Caco-2 (cell line): ENCODE measurements around the gene IFITM2. TPM values are rescaled to one million over a fixed set of nuclear protein-coding genes. Genes with fewer than 3 reads are reported as not detected.
"Not testable (repeated sequence)": the region's sequence is repeated elsewhere in the genome, so short reads cannot be mapped to it uniquely, and the experiment has no call there.

ENCODE experiments used
- BruUV-seq: library from RNA; stranded (reverse); fragments of 400-500 nt; replicated peaks from 2 replicates; lab custom pipeline; 2021; lab: Mats Ljungman, UMichigan
- CTCF ChIA-PET: fragments of 300-600 bp; sonication (Branson Sonifier 250); formaldehyde crosslinking; loops from one replicate; lab custom pipeline; 2022; ENCODE audit warnings: antibody characterized with exemption; lab: Charles Lee
- POLR2A ChIA-PET: fragments of 300-600 bp; sonication (Branson Sonifier 250); formaldehyde crosslinking; loops from one replicate; lab custom pipeline; 2022; ENCODE audit warnings: antibody characterized with exemption; lab: Charles Lee
- DNase-seq, 2 experiments: peaks; one replicate each; pipeline versions ENCODE4 v3.0.0 to v3.0.0-alpha.2; 2020 to 2022
- H3K27me3 ChIP-seq: replicated peaks from 2 replicates; pipeline ENCODE4 v1.6.0; 2011; ENCODE audit warnings: low read length; ENCODE audit not compliant: control insufficient read depth, insufficient read depth
- H3K36me3 ChIP-seq: 2 replicates; pipeline ENCODE4 v1.5.1; 2011; ENCODE audit warnings: low read length; ENCODE audit not compliant: control insufficient read depth, insufficient read depth
- H3K4me1 ChIP-seq: fragments of 250-450 bp; sonication (Bioruptor Pico); 2 replicates; pipeline ENCODE4 v1.5.1; 2020; ENCODE audit warnings: mild to moderate bottlenecking
- H3K4me3 ChIP-seq: 2 replicates; pipeline ENCODE4 v1.5.1; 2011; ENCODE audit warnings: low read depth, mild to moderate bottlenecking, control low read depth, low read length
- H3K9me3 ChIP-seq: fragments of 250-450 bp; sonication (Bioruptor Pico); 2 replicates; pipeline ENCODE4 v1.5.1; 2020; ENCODE audit warnings: mild to moderate bottlenecking, moderate library complexity
- H3K27ac Mint-ChIP-seq: one replicate; pipeline ENCODE4 v1.8.0; 2022; ENCODE audit warnings: mixed read lengths; ENCODE audit not compliant: unreplicated experiment
- H3K27me3 Mint-ChIP-seq: one replicate; pipeline ENCODE4 v1.8.0; 2022; ENCODE audit warnings: mixed read lengths; ENCODE audit not compliant: insufficient read depth, unreplicated experiment
- H3K36me3 Mint-ChIP-seq: one replicate; pipeline ENCODE4 v1.8.0; 2022; ENCODE audit warnings: mild to moderate bottlenecking, mixed read lengths; ENCODE audit not compliant: insufficient read depth, unreplicated experiment
- H3K4me1 Mint-ChIP-seq: one replicate; pipeline ENCODE4 v1.8.0; 2022; ENCODE audit warnings: low read depth, mixed read lengths; ENCODE audit not compliant: unreplicated experiment
- H3K4me3 Mint-ChIP-seq: one replicate; pipeline ENCODE4 v1.8.0; 2022; ENCODE audit warnings: mild to moderate bottlenecking, moderate library complexity, mixed read lengths; ENCODE audit not compliant: unreplicated experiment
- H3K9me3 Mint-ChIP-seq: one replicate; pipeline ENCODE4 v1.8.0; 2022; ENCODE audit warnings: mixed read lengths; ENCODE audit not compliant: unreplicated experiment
- intact Hi-C: fragments of 100-400 bp; cut with micrococcal nuclease; formaldehyde crosslinking; loops from one replicate; pipeline ENCODE4 v1.10.0; 2022; ENCODE audit not compliant: unreplicated experiment
- total RNA-seq: library from RNA; stranded (reverse); gene quantifications from 2 replicates; pipeline ENCODE4 v1.2.3, GENCODE V29; 2022
- TF ChIP-seq, protein P1 (sequence below), 2 experiments: fragments of 200-600 bp in 1 of 2; IDR thresholded peaks; 1 replicate in 1 of 2; 2 replicates in 1 of 2; pipeline versions ENCODE4 v1.5.1 to v1.8.0; 2011 to 2022; ENCODE audit warnings: antibody characterized with exemption in 1 of 2, control low read depth in 1 of 2, inconsistent platforms in 1 of 2, low read depth in 1 of 2, low read length in 1 of 2, mild to moderate bottlenecking in 1 of 2, moderate library complexity in 1 of 2; ENCODE audit not compliant: insufficient read depth in 1 of 2, severe bottlenecking in 1 of 2, unreplicated experiment in 1 of 2

IFITM2 gene
- total RNA-seq, 1 experiment from 2014 or later: 7.3 TPM

DNA sequence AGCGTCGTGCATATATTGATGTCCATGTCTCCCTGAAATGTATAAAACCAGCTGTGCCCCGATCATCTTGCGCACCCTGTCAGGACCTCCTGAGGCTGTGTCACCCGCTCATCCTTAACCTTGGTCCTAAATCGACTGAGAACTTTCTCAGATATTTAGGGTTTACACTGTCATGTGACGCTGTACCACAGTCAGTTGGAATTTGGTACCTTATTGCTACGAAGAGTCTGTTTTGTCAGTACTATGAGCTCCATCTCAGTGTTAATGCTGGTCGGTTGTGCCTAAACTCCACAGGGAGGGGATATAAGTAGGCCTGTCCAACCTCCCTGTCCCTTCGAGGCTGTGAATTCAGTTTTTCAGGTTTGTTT, 1.8 kb upstream of the IFITM2 start:
- H3K4me1 Mint-ChIP-seq: peaks cover 24% of the 10 kb centered on the region
- TF ChIP-seq, protein P1, sequence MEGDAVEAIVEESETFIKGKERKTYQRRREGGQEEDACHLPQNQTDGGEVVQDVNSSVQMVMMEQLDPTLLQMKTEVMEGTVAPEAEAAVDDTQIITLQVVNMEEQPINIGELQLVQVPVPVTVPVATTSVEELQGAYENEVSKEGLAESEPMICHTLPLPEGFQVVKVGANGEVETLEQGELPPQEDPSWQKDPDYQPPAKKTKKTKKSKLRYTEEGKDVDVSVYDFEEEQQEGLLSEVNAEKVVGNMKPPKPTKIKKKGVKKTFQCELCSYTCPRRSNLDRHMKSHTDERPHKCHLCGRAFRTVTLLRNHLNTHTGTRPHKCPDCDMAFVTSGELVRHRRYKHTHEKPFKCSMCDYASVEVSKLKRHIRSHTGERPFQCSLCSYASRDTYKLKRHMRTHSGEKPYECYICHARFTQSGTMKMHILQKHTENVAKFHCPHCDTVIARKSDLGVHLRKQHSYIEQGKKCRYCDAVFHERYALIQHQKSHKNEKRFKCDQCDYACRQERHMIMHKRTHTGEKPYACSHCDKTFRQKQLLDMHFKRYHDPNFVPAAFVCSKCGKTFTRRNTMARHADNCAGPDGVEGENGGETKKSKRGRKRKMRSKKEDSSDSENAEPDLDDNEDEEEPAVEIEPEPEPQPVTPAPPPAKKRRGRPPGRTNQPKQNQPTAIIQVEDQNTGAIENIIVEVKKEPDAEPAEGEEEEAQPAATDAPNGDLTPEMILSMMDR (IDR thresholded peaks at IDR 0.05; ENCODE audit: insufficient read depth in 1 of 2, low read depth in 1 of 2, low read length in 1 of 2, severe bottlenecking in 1 of 2, unreplicated experiment in 1 of 2): no peak
- H3K9me3 ChIP-seq: no peaks in the 10 kb centered on the region
- no peak overlapping the region for H3K27ac Mint-ChIP-seq
- no peak overlapping the region for H3K4me3 ChIP-seq
- ChIA-PET POLR2A (interaction anchor here (1.6 kb wide), 1 partner anchor 50 kb away, joined by 4 read pairs; no protein-coding TSS in a partner anchor), CTCF (interaction anchor here (1.5 to 3.0 kb wide), 5 partner anchors 10 to 144 kb away, joined by 7 to 16 read pairs (median 12); partner anchors contain the start of gene PTDSS2)
- no peaks in the 10 kb centered on the region for H3K9me3 Mint-ChIP-seq
- no peak for DNase-seq
- no peaks in the 10 kb centered on the region for H3K36me3 Mint-ChIP-seq
- BruUV-seq: no TSS peak
- H3K4me3 Mint-ChIP-seq: peak overlapping the region; percentile 4
- no peaks in the 10 kb centered on the region for H3K27me3 ChIP-seq
- H3K36me3 ChIP-seq: no peaks in the 10 kb centered on the region
- intact Hi-C loops: loop anchor here (1.0 to 5.0 kb wide), 2 partner anchors 51 to 142 kb away; no protein-coding TSS in a partner anchor
- H3K4me1 ChIP-seq: peaks cover 37% of the 10 kb centered on the region
- no peaks in the 10 kb centered on the region for H3K27me3 Mint-ChIP-seq

DNA sequence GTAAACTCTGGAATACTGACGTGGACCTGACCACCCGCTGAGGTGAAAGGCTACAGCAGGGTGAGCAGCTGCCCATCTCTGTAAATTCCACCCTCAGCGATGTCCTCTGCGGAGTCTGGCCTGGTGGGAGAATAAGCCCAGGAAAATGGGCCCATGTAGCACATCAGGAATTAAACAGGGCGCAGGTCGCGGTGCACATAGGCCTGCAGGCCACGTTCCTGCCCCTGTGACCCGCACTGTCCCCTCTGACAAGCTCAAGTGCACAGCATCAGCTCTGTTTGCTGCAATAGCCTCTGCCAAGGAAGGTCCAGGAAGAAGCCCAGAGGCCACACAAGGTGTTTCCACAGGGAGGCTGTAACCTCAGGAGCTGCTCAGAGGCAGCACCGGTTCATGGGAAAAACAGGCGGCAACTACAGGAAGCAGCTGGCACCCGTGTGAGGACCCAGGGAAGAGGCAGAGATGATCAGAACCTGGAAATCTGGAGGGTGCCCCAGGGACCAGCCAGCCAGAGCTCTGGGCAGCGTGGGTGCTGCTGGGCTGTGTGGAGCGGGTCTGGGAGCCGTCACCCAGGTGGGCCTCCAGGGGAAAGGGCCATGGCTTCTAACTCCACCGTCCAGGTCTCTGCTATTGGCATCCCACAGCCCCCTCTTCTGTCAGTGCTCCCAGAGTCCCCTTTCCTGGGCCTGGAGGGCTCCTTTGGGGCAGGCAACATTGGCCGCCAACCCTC, 808 bp upstream of the IFITM2 start:
- H3K4me1 ChIP-seq: peaks cover 32% of the 10 kb centered on the region
- no peak overlapping the region for H3K4me3 Mint-ChIP-seq
- no peaks in the 10 kb centered on the region for H3K9me3 Mint-ChIP-seq
- TF ChIP-seq, protein P1 (IDR thresholded peaks at IDR 0.05; ENCODE audit: insufficient read depth in 1 of 2, low read depth in 1 of 2, low read length in 1 of 2, severe bottlenecking in 1 of 2, unreplicated experiment in 1 of 2): no peak
- no TSS peak for BruUV-seq
- DNase-seq: no peak
- ChIA-PET CTCF (interaction anchor here (0.5 to 3.0 kb wide), 4 partner anchors 9 to 143 kb away, joined by 3 to 16 read pairs (median 12); partner anchors contain the start of gene PTDSS2), POLR2A (interaction anchor here (1.3 kb wide), 1 partner anchor 49 kb away, joined by 4 read pairs; no protein-coding TSS in a partner anchor)
- no peaks in the 10 kb centered on the region for H3K36me3 ChIP-seq
- intact Hi-C loops: loop anchor here (5.0 kb wide), 1 partner anchor 50 kb away; no protein-coding TSS in a partner anchor
- no peak overlapping the region for H3K27ac Mint-ChIP-seq
- H3K9me3 ChIP-seq: no peaks in the 10 kb centered on the region
- H3K4me3 ChIP-seq: no peak overlapping the region
- no peaks in the 10 kb centered on the region for H3K36me3 Mint-ChIP-seq
- H3K27me3 Mint-ChIP-seq: no peaks in the 10 kb centered on the region
- H3K27me3 ChIP-seq: no peaks in the 10 kb centered on the region
- peaks cover 16% of the 10 kb centered on the region for H3K4me1 Mint-ChIP-seq

DNA sequence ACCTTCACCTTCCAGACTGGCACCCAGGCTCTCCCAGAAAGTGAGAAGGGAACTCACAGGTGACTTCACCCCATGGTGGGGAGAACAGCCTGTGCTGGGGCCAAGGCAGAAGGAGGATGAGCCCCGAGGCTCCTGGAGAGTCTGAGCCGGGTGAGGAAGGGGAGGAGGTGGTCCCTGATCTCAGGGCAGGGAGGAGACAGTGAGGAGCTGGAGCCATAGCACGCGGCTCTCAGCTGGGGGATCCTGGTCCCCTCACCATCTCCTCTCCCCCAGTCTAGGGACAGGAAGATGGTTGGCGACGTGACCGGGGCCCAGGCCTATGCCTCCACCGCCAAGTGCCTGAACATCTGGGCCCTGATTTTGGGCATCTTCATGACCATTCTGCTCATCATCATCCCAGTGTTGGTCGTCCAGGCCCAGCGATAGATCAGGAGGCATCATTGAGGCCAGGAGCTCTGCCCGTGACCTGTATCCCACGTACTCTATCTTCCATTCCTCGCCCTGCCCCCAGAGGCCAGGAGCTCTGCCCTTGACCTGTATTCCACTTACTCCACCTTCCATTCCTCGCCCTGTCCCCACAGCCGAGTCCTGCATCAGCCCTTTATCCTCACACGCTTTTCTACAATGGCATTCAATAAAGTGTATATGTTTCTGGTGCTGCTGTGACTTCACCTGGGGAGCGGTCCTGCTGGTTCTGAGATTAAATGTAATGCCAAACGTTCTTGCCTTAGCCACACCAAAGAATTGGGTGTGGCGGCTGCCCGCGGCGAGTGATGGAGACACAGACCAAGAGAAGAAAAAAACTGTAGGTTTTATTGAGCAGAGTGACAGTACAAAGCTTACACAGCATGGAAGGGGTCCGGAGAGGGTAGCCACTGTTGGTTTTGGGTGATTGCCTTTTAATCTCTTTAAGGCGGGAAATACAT, 1.4 kb downstream of the IFITM2 start:
- DNase-seq, H3K36me3 ChIP-seq, H3K27me3 ChIP-seq, H3K27me3 Mint-ChIP-seq, H3K9me3 ChIP-seq, H3K36me3 Mint-ChIP-seq, H3K9me3 Mint-ChIP-seq, BruUV-seq, POLR2A ChIA-PET, H3K4me3 ChIP-seq: not testable (repeated sequence)
- Mint-ChIP-seq H3K4me3 (peak overlapping the region; percentile 58), H3K27ac (peak overlapping the region; percentile 40), H3K4me1 (peaks cover 25% of the 10 kb centered on the region)
- peaks cover 39% of the 10 kb centered on the region for H3K4me1 ChIP-seq
- CTCF ChIA-PET: interaction anchor here (0.6 to 1.5 kb wide), 3 partner anchors 28 to 82 kb away, joined by 3 read pairs; no protein-coding TSS in a partner anchor
- intact Hi-C loops: loop anchor here (5.0 kb wide), 1 partner anchor 48 kb away; no protein-coding TSS in a partner anchor

DNA sequence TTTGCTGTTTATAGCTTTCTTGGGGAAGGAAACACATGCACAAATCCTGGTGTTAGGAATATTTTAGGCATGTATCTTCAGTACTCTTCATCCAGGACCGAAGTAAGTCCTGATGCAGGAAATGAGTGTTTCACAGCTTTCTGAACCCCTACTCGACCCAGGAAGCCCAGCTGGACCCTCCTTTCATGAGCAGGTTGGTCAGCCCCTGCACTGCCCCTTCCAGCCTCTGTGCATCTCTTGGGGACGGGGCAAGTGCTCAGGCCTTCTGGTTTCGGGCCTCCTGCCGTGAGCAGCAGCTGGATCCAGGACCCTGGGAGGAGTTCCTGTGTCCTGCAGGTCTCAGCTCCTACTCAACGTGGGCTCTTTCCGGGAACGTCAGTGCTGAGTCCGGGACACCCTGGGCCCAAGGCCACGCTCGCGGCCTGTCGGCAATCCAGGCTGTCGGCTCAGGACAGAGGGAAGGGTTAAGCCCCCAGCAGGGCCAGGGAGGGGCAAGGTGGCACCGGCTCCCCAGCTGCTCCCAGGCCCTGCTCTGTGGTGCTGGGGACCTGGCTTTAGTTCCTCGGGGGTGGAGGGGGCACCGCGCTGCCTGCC, 2.5 kb downstream of the IFITM2 start:
- intact Hi-C loops: loop anchor here (5.0 kb wide), 1 partner anchor 47 kb away; no protein-coding TSS in a partner anchor
- POLR2A ChIA-PET, H3K36me3 ChIP-seq, H3K4me3 ChIP-seq, H3K27me3 Mint-ChIP-seq, H3K9me3 Mint-ChIP-seq, H3K9me3 ChIP-seq, DNase-seq, BruUV-seq, H3K36me3 Mint-ChIP-seq, H3K27me3 ChIP-seq: not testable (repeated sequence)
- CTCF ChIA-PET: interaction anchor here (0.6 to 1.5 kb wide), 3 partner anchors 53 to 81 kb away, joined by 3 read pairs; no protein-coding TSS in a partner anchor
- Mint-ChIP-seq H3K4me1 (peaks cover 28% of the 10 kb centered on the region), H3K27ac (peak overlapping the region; percentile 40), H3K4me3 (peak overlapping the region; percentile 57)
- H3K4me1 ChIP-seq: peaks cover 39% of the 10 kb centered on the region
